ENCODE measurements around the gene STRIP2. TPM values are rescaled to one million over a fixed set of nuclear protein-coding genes. Genes with fewer than 3 reads are reported as not detected.

STRIP2 gene
- total and polyA plus RNA-seq, 2 experiments from 2014 or later = 0.83 to 1.1 TPM

- WGBS (ENCODE audit: low lambda C conversion rate, missing lambda C conversion rate) = 92% methylated on average over 1 of the region's 1 CpG
- TF ChIP-seq EZH2phosphoT487 (IDR thresholded peaks at IDR 0.05; ENCODE audit: low read depth, severe bottlenecking, unreplicated experiment) (no peak), EZH2 (IDR thresholded peaks at IDR 0.05; ENCODE audit: borderline replicate concordance) (no peak), CTCF (IDR thresholded peaks at IDR 0.05; ENCODE audit: poor library complexity) (no peak)
- Histone ChIP-seq H3K9me3 (ENCODE audit: low read depth) (no peaks in the 10 kb centered on the region), H3K4me1 (ENCODE audit: insufficient read depth) (no peaks in the 10 kb centered on the region), H3K27ac (no peak overlapping the region), H3K79me2 (no peaks in the 10 kb centered on the region), H4K20me1 (ENCODE audit: insufficient read depth, poor library complexity, severe bottlenecking) (no peaks in the 10 kb centered on the region), H3K36me3 (replicated peaks; ENCODE audit: insufficient read depth, low read depth) (no peaks in the 10 kb centered on the region), H2AFZ (no peak overlapping the region), H3K27me3 (no peaks in the 10 kb centered on the region), H3K9me2 (replicated peaks; ENCODE audit: insufficient read depth) (no peaks in the 10 kb centered on the region), H3K4me2 (no peak overlapping the region), H3K4me3 (no peak overlapping the region)
- DNase-seq (ENCODE audit: low spot score) = no peak
Observed at GRCh38 chr7:129462420-129462819, 28.2 kb downstream of the STRIP2 start.

- TF ChIP-seq EZH2phosphoT487 (IDR thresholded peaks at IDR 0.05; ENCODE audit: low read depth, severe bottlenecking, unreplicated experiment) (no peak), CTCF (IDR thresholded peaks at IDR 0.05; ENCODE audit: poor library complexity) (no peak), EZH2 (IDR thresholded peaks at IDR 0.05; ENCODE audit: borderline replicate concordance) (no peak)
- 98% methylated on average over 4 of the region's 4 CpGs for WGBS (ENCODE audit: low lambda C conversion rate, missing lambda C conversion rate)
Observed at GRCh38 chr7:129464194-129464593, 30.0 kb downstream of the STRIP2 start.

GRCh38 chr7:129465080-129465479 lies 30.8 kb downstream of the STRIP2 start:
- H3K9me2 ChIP-seq (replicated peaks; ENCODE audit: insufficient read depth) = no peaks in the 10 kb centered on the region
- no peaks in the 10 kb centered on the region for H3K79me2 ChIP-seq
- 67% methylated on average over 2 of the region's 2 CpGs for WGBS (ENCODE audit: low lambda C conversion rate, missing lambda C conversion rate)
- H3K27ac ChIP-seq = no peak overlapping the region
- no peaks in the 10 kb centered on the region for H4K20me1 ChIP-seq (ENCODE audit: insufficient read depth, poor library complexity, severe bottlenecking)
- H3K4me2 ChIP-seq = no peak overlapping the region
- no peak overlapping the region for H2AFZ ChIP-seq
- H3K4me3 ChIP-seq = no peak overlapping the region
- no peaks in the 10 kb centered on the region for H3K36me3 ChIP-seq (replicated peaks; ENCODE audit: insufficient read depth, low read depth)
- H3K9me3 ChIP-seq (ENCODE audit: low read depth) = no peaks in the 10 kb centered on the region
- TF ChIP-seq EZH2phosphoT487 (IDR thresholded peaks at IDR 0.05; ENCODE audit: low read depth, severe bottlenecking, unreplicated experiment) (no peak), CTCF (IDR thresholded peaks at IDR 0.05; ENCODE audit: poor library complexity) (no peak), EZH2 (IDR thresholded peaks at IDR 0.05; ENCODE audit: borderline replicate concordance) (no peak)
- H3K27me3 ChIP-seq = no peaks in the 10 kb centered on the region
- H3K4me1 ChIP-seq (ENCODE audit: insufficient read depth) = no peaks in the 10 kb centered on the region
- DNase-seq (ENCODE audit: low spot score) = no peak

More at GRCh38 chr7:129464194-129464593, 30.0 kb downstream of the STRIP2 start:
- Histone ChIP-seq H3K36me3 (replicated peaks; ENCODE audit: insufficient read depth, low read depth) (no peaks in the 10 kb centered on the region), H3K27ac (no peak overlapping the region), H3K79me2 (no peaks in the 10 kb centered on the region), H2AFZ (no peak overlapping the region), H3K9me2 (replicated peaks; ENCODE audit: insufficient read depth) (no peaks in the 10 kb centered on the region), H3K9me3 (ENCODE audit: low read depth) (no peaks in the 10 kb centered on the region), H4K20me1 (ENCODE audit: insufficient read depth, poor library complexity, severe bottlenecking) (no peaks in the 10 kb centered on the region), H3K4me3 (no peak overlapping the region), H3K4me1 (ENCODE audit: insufficient read depth) (no peaks in the 10 kb centered on the region), H3K27me3 (no peaks in the 10 kb centered on the region), H3K4me2 (no peak overlapping the region)
- DNase-seq (ENCODE audit: low spot score) = no peak

GRCh38 chr7:129466796-129467195 lies 32.6 kb downstream of the STRIP2 start:
- DNase-seq (ENCODE audit: low spot score) = no peak
- TF ChIP-seq EZH2 (IDR thresholded peaks at IDR 0.05; ENCODE audit: borderline replicate concordance) (no peak), CTCF (IDR thresholded peaks at IDR 0.05; ENCODE audit: poor library complexity) (no peak), EZH2phosphoT487 (IDR thresholded peaks at IDR 0.05; ENCODE audit: low read depth, severe bottlenecking, unreplicated experiment) (no peak)
- no peak overlapping the region for H3K27ac ChIP-seq
- no peaks in the 10 kb centered on the region for H3K4me1 ChIP-seq (ENCODE audit: insufficient read depth)
- no peak overlapping the region for H3K4me3 ChIP-seq
- H3K27me3 ChIP-seq = no peaks in the 10 kb centered on the region
- no peaks in the 10 kb centered on the region for H3K9me3 ChIP-seq (ENCODE audit: low read depth)
- H3K79me2 ChIP-seq = no peaks in the 10 kb centered on the region
- H3K36me3 ChIP-seq (replicated peaks; ENCODE audit: insufficient read depth, low read depth) = no peaks in the 10 kb centered on the region
- H2AFZ ChIP-seq = no peak overlapping the region
- no peaks in the 10 kb centered on the region for H3K9me2 ChIP-seq (replicated peaks; ENCODE audit: insufficient read depth)
- 79% methylated on average over 3 of the region's 3 CpGs for WGBS (ENCODE audit: low lambda C conversion rate, missing lambda C conversion rate)
- no peaks in the 10 kb centered on the region for H4K20me1 ChIP-seq (ENCODE audit: insufficient read depth, poor library complexity, severe bottlenecking)
- no peak overlapping the region for H3K4me2 ChIP-seq
